Neuronal stem cell (in vitro differentiated cells): ENCODE results near the gene MRPL1.
"Not testable (repeated sequence)": the region's sequence is repeated elsewhere in the genome, so short reads cannot be mapped to it uniquely, and the experiment has no call there.

Source experiments
- DNase-seq: peaks from one replicate; pipeline ENCODE4 v3.0.0-alpha.2; 2013; ENCODE audit warnings: low spot score
- H2AFZ ChIP-seq: one replicate; pipeline ENCODE4 v1.6.1; 2013; ENCODE audit warnings: mild to moderate bottlenecking, low read length, inconsistent platforms
- H2AK5ac ChIP-seq: 2 replicates; pipeline ENCODE4 v1.6.1; 2013; ENCODE audit warnings: low read depth, mild to moderate bottlenecking, inconsistent platforms, low read length, moderate library complexity, mixed read lengths
- H2BK120ac ChIP-seq: 2 replicates; pipeline ENCODE4 v1.6.1; 2013; ENCODE audit warnings: low read depth, mild to moderate bottlenecking, inconsistent platforms, low read length, moderate library complexity, mixed read lengths
- H2BK12ac ChIP-seq: one replicate; pipeline ENCODE4 v1.6.1; 2013; ENCODE audit warnings: low read length, inconsistent platforms
- H2BK15ac ChIP-seq: 2 replicates; pipeline ENCODE4 v1.6.1; 2013; ENCODE audit warnings: mild to moderate bottlenecking, low read length, inconsistent platforms, mixed read lengths
- H2BK5ac ChIP-seq: one replicate; pipeline ENCODE4 v1.6.1; 2013; ENCODE audit warnings: inconsistent platforms, mild to moderate bottlenecking, low read length, moderate library complexity
- H3K14ac ChIP-seq: one replicate; pipeline ENCODE4 v1.6.1; 2013; ENCODE audit warnings: low read length, inconsistent platforms
- H3K18ac ChIP-seq: 2 replicates; pipeline ENCODE4 v1.6.1; 2013; ENCODE audit warnings: low read length, inconsistent platforms
- H3K23ac ChIP-seq: 2 replicates; pipeline ENCODE4 v1.6.1; 2013; ENCODE audit warnings: low read depth, mild to moderate bottlenecking, mixed read lengths, low read length, inconsistent platforms; ENCODE audit not compliant: poor library complexity
- H3K27ac ChIP-seq: replicated peaks from 3 replicates; pipeline ENCODE4 v1.5.1; 2013; ENCODE audit warnings: low read length, inconsistent platforms
- H3K27me3 ChIP-seq, 3 experiments: 2 replicates each; pipeline ENCODE4 v1.6.1; 2013; ENCODE audit warnings: low read length in 3 of 3, mild to moderate bottlenecking in 2 of 3, inconsistent platforms in 1 of 3, low read depth in 1 of 3, mixed read lengths in 1 of 3, moderate library complexity in 1 of 3; ENCODE audit not compliant: control insufficient read depth in 3 of 3, insufficient read depth in 3 of 3
- H3K36me3 ChIP-seq, 2 donors: replicated peaks in 1 of 2; 2 replicates each; pipeline ENCODE4 v1.6.1; 2013; ENCODE audit warnings: low read length in 2 of 2; ENCODE audit not compliant: control insufficient read depth in 2 of 2, insufficient read depth in 2 of 2
- H3K4ac ChIP-seq: 2 replicates; pipeline ENCODE4 v1.6.1; 2013; ENCODE audit warnings: inconsistent platforms, mild to moderate bottlenecking, low read length, moderate library complexity
- H3K4me1 ChIP-seq, 2 donors: 1 replicate in 1 of 2; 2 replicates in 1 of 2; pipeline ENCODE4 v1.6.1; 2013; ENCODE audit warnings: low read length in 2 of 2, low read depth in 1 of 2; ENCODE audit not compliant: control insufficient read depth in 2 of 2, insufficient read depth in 1 of 2
- H3K4me2 ChIP-seq: one replicate; pipeline ENCODE4 v1.6.1; 2013; ENCODE audit warnings: mild to moderate bottlenecking, low read length, inconsistent platforms; ENCODE audit not compliant: insufficient read depth, poor library complexity, severe bottlenecking
- H3K4me3 ChIP-seq, 2 donors: 2 replicates each; pipeline ENCODE4 v1.5.1; 2013; ENCODE audit warnings: low read length in 2 of 2, mild to moderate bottlenecking in 2 of 2, inconsistent platforms in 1 of 2, moderate library complexity in 1 of 2
- H3K79me1 ChIP-seq: one replicate; pipeline ENCODE4 v1.6.1; 2013; ENCODE audit warnings: low read depth, mild to moderate bottlenecking, inconsistent platforms, low read length, moderate library complexity
- H3K9ac ChIP-seq: one replicate; pipeline ENCODE4 v1.6.1; 2013; ENCODE audit warnings: mild to moderate bottlenecking, low read depth, low read length, inconsistent platforms; ENCODE audit not compliant: poor library complexity
- H3K9me3 ChIP-seq, 2 donors: replicated peaks in 1 of 2; 2 replicates each; pipeline versions ENCODE3 to v1.6.1; 2013; ENCODE audit warnings: low read length in 2 of 2, mild to moderate bottlenecking in 2 of 2, inconsistent platforms in 1 of 2, low read depth in 1 of 2, mixed read lengths in 1 of 2, moderate library complexity in 1 of 2; ENCODE audit not compliant: control insufficient read depth in 2 of 2, insufficient read depth in 1 of 2
- H4K8ac ChIP-seq: one replicate; pipeline ENCODE4 v1.6.1; 2013; ENCODE audit warnings: low read depth, mild to moderate bottlenecking, inconsistent platforms, low read length, moderate library complexity
- H4K91ac ChIP-seq: one replicate; pipeline ENCODE4 v1.6.1; 2013; ENCODE audit warnings: low read length, low read depth, mild to moderate bottlenecking, inconsistent platforms; ENCODE audit not compliant: poor library complexity
- WGBS, 2 donors: extraction: QIAGEN DNeasy Blood & Tissue Kit; methylation state at CpG; one replicate each; pipeline ENCODE4 v1.1.7; 2013; ENCODE audit warnings: missing lambda C conversion rate in 2 of 2, mixed read lengths in 1 of 2; ENCODE audit not compliant: insufficient read length in 2 of 2, insufficient replicate concordance in 1 of 2; ENCODE audit errors: extremely low coverage in 2 of 2; 5-methylcytosine and 5-hydroxymethylcytosine counted together

The MRPL1 gene

DNA sequence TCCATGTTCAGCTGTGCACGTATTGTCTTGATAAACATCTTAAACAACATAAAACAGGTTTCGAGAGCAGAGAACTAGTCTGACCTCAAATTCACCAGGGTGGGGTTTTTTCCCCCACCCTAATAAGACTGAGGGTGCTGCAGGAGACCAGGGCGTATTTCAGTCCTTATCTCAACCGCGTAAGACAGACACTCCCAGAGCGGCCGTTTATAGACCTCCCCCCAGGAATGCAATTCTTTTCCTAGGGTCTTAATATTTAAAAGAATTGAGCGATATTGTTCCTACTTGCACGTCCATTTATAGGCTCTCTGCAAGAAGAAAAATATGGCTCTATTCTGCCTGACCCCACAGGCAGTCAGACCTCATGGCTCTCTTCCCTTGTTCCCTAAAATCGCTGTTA, 83.3 kb downstream of the MRPL1 start:
- not testable (repeated sequence) for H3K14ac ChIP-seq, H2AK5ac ChIP-seq, H2BK12ac ChIP-seq, H3K4me3 ChIP-seq, H3K27ac ChIP-seq, H3K4me1 ChIP-seq, H3K23ac ChIP-seq, H3K18ac ChIP-seq, H4K91ac ChIP-seq, H2BK120ac ChIP-seq, H2BK15ac ChIP-seq, H3K4ac ChIP-seq, H3K27me3 ChIP-seq, H3K4me2 ChIP-seq, H3K79me1 ChIP-seq, DNase-seq, H2BK5ac ChIP-seq, H2AFZ ChIP-seq, H3K9ac ChIP-seq, H4K8ac ChIP-seq
- Histone ChIP-seq H3K36me3 (peaks cover 0 to 15% of the 10 kb centered on the region in 2 donors), H3K9me3 (peaks cover 3 to 11% of the 10 kb centered on the region in 2 donors)
- WGBS, 2 donors, result no CpG with 5 or more reads among the region's 10 CpGs

GRCh38 chr4:77950203-77950602, 87.6 kb downstream of the MRPL1 start:
- no peak overlapping the region for H3K18ac ChIP-seq
- H4K91ac ChIP-seq, result no peak overlapping the region
- no peak overlapping the region for H3K27ac ChIP-seq
- H3K9me3 ChIP-seq, result peaks cover 0 to 4% of the 10 kb centered on the region in 2 donors
- no peak overlapping the region for H3K14ac ChIP-seq
- H3K4me2 ChIP-seq, result no peak overlapping the region
- no peak overlapping the region for H3K4me3 ChIP-seq
- no peak overlapping the region for H2AFZ ChIP-seq
- no peaks in the 10 kb centered on the region for H3K79me1 ChIP-seq
- no peak for DNase-seq
- no peak overlapping the region for H2BK120ac ChIP-seq
- no peaks in the 10 kb centered on the region for H3K27me3 ChIP-seq
- H3K36me3 ChIP-seq, result peaks cover 2 to 50% of the 10 kb centered on the region in 2 donors
- no peak overlapping the region for H3K9ac ChIP-seq
- no peak overlapping the region for H2BK15ac ChIP-seq
- H3K4ac ChIP-seq, result no peak overlapping the region
- no CpG with 5 or more reads among the region's 1 CpG for WGBS, 2 donors
- H3K23ac ChIP-seq, result no peak overlapping the region
- H2BK5ac ChIP-seq, result no peak overlapping the region
- H2BK12ac ChIP-seq, result no peak overlapping the region
- no peak overlapping the region for H2AK5ac ChIP-seq
- no peak overlapping the region for H4K8ac ChIP-seq
- H3K4me1 ChIP-seq, result no peaks in the 10 kb centered on the region

- Histone ChIP-seq H2BK120ac (no peak overlapping the region), H2BK15ac (no peak overlapping the region), H4K8ac (no peak overlapping the region), H3K27ac (no peak overlapping the region), H2BK5ac (no peak overlapping the region), H2AFZ (no peak overlapping the region), H3K9me3 (no peaks in the 10 kb centered on the region), H4K91ac (no peak overlapping the region), H3K79me1 (no peaks in the 10 kb centered on the region), H3K4me1 (no peaks in the 10 kb centered on the region), H3K9ac (no peak overlapping the region), H3K4me3 (no peak overlapping the region), H3K23ac (no peak overlapping the region), H3K36me3 (peaks cover 2 to 50% of the 10 kb centered on the region in 2 donors), H3K4me2 (no peak overlapping the region), H3K14ac (no peak overlapping the region), H3K4ac (no peak overlapping the region), H2AK5ac (no peak overlapping the region), H3K18ac (no peak overlapping the region), H3K27me3 (no peaks in the 10 kb centered on the region), H2BK12ac (no peak overlapping the region)
- no CpG with 5 or more reads among the region's 5 CpGs for WGBS, 2 donors
- no peak for DNase-seq
These were observed 89.8 kb downstream of the MRPL1 start for GRCh38 chr4:77952457-77952856.

DNA sequence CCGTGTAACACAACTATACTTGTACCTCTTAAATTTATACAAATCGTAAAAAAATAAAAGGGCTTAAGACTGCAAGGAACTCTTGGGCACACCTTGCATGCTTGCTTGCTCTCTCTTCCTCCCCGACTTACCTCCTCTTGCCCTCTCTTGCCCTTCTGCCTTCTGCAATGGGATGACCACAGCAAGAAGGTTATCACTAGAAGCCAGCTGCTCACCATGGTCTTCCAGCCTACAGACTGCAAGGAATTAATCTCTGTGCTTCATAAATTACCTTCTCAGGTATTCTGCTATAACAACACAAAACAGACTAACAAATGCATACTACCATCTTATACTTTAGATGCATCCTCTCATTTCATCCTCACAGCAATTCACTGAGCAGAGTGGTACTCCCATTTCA, 92.1 kb downstream of the MRPL1 start:
- no peak overlapping the region for H3K4me3 ChIP-seq
- WGBS, 2 donors, result no CpG with 5 or more reads among the region's 3 CpGs

More for the DNA sequence above, 92.1 kb downstream of the MRPL1 start:
- Histone ChIP-seq H3K4me1 (no peaks in the 10 kb centered on the region), H3K14ac (no peak overlapping the region), H3K23ac (no peak overlapping the region), H2AFZ (no peak overlapping the region), H3K36me3 (peaks cover 2 to 48% of the 10 kb centered on the region in 2 donors), H2AK5ac (no peak overlapping the region), H4K91ac (no peak overlapping the region), H2BK120ac (no peak overlapping the region), H2BK5ac (no peak overlapping the region), H3K9me3 (no peaks in the 10 kb centered on the region), H2BK15ac (no peak overlapping the region), H3K27ac (no peak overlapping the region), H2BK12ac (no peak overlapping the region), H3K4me2 (no peak overlapping the region), H3K27me3 (no peaks in the 10 kb centered on the region), H3K18ac (no peak overlapping the region), H3K4ac (no peak overlapping the region), H3K79me1 (no peaks in the 10 kb centered on the region), H4K8ac (no peak overlapping the region), H3K9ac (no peak overlapping the region)
- DNase-seq, result no peak
